Panc1 (cell line): ENCODE results near the gene DNPEP.

Source experiments
- SIN3A ChIP-seq: IDR thresholded peaks from 2 replicates; pipeline ENCODE4 v1.6.1; 2012; ENCODE audit warnings: low read depth, mild to moderate bottlenecking, low read length, moderate library complexity, borderline replicate concordance; ENCODE audit not compliant: insufficient read depth
- TCF7L2 ChIP-seq: IDR thresholded peaks from 2 replicates; pipeline ENCODE4 v1.6.1; 2011; ENCODE audit warnings: mild to moderate bottlenecking, low read depth, low read length, inconsistent platforms
- TF ChIP-seq, protein P1 (sequence below): fragments of 450-650 bp; IDR thresholded peaks from 2 replicates; pipeline ENCODE4 v1.5.1; 2017; ENCODE audit warnings: mild to moderate bottlenecking
- TF ChIP-seq, protein P2 (sequence below), 2 experiments: IDR thresholded peaks; 2 replicates each; pipeline ENCODE4 v1.6.1; 2011 to 2012; ENCODE audit warnings: low read depth in 2 of 2, control low read depth in 1 of 2, low read length in 1 of 2, mild to moderate bottlenecking in 1 of 2, moderate library complexity in 1 of 2; ENCODE audit not compliant: insufficient read depth in 1 of 2

DNA sequence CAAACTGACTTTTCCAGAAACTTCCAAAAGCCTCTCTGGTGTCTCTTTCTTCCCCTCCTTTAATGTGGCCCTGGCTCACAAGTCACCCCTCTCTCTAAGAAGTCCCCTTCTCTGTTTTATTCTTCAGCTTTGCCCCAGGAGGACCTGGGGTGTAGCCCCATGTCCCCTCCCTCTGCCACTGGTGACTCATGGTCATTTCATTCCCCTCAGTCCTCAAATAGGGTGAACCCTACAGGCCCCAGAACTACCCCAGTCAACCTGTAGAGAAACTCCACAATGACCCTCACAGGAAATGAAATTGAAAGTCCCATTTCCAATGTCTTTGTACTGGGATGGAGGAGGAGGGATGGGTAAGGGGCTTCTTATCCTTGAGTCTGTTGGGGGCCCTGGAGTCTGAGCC, 40.8 kb upstream of the DNPEP start:
- TF ChIP-seq, protein P1, sequence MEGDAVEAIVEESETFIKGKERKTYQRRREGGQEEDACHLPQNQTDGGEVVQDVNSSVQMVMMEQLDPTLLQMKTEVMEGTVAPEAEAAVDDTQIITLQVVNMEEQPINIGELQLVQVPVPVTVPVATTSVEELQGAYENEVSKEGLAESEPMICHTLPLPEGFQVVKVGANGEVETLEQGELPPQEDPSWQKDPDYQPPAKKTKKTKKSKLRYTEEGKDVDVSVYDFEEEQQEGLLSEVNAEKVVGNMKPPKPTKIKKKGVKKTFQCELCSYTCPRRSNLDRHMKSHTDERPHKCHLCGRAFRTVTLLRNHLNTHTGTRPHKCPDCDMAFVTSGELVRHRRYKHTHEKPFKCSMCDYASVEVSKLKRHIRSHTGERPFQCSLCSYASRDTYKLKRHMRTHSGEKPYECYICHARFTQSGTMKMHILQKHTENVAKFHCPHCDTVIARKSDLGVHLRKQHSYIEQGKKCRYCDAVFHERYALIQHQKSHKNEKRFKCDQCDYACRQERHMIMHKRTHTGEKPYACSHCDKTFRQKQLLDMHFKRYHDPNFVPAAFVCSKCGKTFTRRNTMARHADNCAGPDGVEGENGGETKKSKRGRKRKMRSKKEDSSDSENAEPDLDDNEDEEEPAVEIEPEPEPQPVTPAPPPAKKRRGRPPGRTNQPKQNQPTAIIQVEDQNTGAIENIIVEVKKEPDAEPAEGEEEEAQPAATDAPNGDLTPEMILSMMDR: no peak
- TF ChIP-seq SIN3A (no peak), TCF7L2 (no peak)
- TF ChIP-seq, protein P2, sequence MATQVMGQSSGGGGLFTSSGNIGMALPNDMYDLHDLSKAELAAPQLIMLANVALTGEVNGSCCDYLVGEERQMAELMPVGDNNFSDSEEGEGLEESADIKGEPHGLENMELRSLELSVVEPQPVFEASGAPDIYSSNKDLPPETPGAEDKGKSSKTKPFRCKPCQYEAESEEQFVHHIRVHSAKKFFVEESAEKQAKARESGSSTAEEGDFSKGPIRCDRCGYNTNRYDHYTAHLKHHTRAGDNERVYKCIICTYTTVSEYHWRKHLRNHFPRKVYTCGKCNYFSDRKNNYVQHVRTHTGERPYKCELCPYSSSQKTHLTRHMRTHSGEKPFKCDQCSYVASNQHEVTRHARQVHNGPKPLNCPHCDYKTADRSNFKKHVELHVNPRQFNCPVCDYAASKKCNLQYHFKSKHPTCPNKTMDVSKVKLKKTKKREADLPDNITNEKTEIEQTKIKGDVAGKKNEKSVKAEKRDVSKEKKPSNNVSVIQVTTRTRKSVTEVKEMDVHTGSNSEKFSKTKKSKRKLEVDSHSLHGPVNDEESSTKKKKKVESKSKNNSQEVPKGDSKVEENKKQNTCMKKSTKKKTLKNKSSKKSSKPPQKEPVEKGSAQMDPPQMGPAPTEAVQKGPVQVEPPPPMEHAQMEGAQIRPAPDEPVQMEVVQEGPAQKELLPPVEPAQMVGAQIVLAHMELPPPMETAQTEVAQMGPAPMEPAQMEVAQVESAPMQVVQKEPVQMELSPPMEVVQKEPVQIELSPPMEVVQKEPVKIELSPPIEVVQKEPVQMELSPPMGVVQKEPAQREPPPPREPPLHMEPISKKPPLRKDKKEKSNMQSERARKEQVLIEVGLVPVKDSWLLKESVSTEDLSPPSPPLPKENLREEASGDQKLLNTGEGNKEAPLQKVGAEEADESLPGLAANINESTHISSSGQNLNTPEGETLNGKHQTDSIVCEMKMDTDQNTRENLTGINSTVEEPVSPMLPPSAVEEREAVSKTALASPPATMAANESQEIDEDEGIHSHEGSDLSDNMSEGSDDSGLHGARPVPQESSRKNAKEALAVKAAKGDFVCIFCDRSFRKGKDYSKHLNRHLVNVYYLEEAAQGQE (IDR thresholded peaks at IDR 0.05; ENCODE audit: insufficient read depth in 1 of 2, low read depth in 2 of 2, low read length in 1 of 2): no peak
